Naive B cell (primary cell): ENCODE results near the gene KLB. TPM values are rescaled to one million over a fixed set of nuclear protein-coding genes. Genes with fewer than 3 reads are reported as not detected.
A peak's percentile ranks its signal among the peaks of the same experiment; 100 is the strongest.

Experiments used
- ATAC-seq, 2 donors: fragments of 150-1000 bp; cut with Tn5 transposase; 2 replicates each; pipeline ENCODE4 v1.10.0; 2021; ENCODE audit warnings: low read depth in 2 of 2, mild to moderate bottlenecking in 2 of 2, moderate library complexity in 2 of 2
- DNase-seq: peaks from one replicate; pipeline ENCODE4 v3.0.0; 2022
- H3K27ac Mint-ChIP-seq, 6 donors: one replicate each; pipeline ENCODE4 v1.8.0; 2020 to 2022; ENCODE audit warnings: mild to moderate bottlenecking in 6 of 6, mixed read lengths in 6 of 6, moderate library complexity in 5 of 6, inconsistent platforms in 2 of 6
- H3K27me3 Mint-ChIP-seq, 3 donors: one replicate each; pipeline ENCODE4 v1.8.0; 2021 to 2022; ENCODE audit warnings: mixed read lengths in 3 of 3, mild to moderate bottlenecking in 1 of 3
- H3K36me3 Mint-ChIP-seq, 2 donors: one replicate each; pipeline ENCODE4 v1.8.0; 2020 to 2022; ENCODE audit warnings: mixed read lengths in 2 of 2, inconsistent platforms in 1 of 2, mild to moderate bottlenecking in 1 of 2
- H3K4me1 Mint-ChIP-seq, 3 donors: one replicate each; pipeline ENCODE4 v1.8.0; 2020 to 2022; ENCODE audit warnings: mixed read lengths in 3 of 3, inconsistent platforms in 1 of 3, mild to moderate bottlenecking in 1 of 3, moderate library complexity in 1 of 3
- H3K4me3 Mint-ChIP-seq, 8 donors: one replicate each; pipeline ENCODE4 v1.8.0; 2020 to 2022; ENCODE audit warnings: mild to moderate bottlenecking in 8 of 8, mixed read lengths in 8 of 8, moderate library complexity in 8 of 8, inconsistent platforms in 2 of 8
- H3K9me3 Mint-ChIP-seq, 7 donors: one replicate each; pipeline ENCODE4 v1.8.0; 2020 to 2022; ENCODE audit warnings: mixed read lengths in 7 of 7, mild to moderate bottlenecking in 5 of 7, inconsistent platforms in 2 of 7, moderate library complexity in 1 of 7
- polyA plus RNA-seq, 6 donors: library from polyadenylated mRNA; unstranded; fragments of 300-500 nt; fragmentation: Illumina TruSeq; gene quantifications; one replicate each; pipeline ENCODE4 v1.2.3, GENCODE V29; 2021; ENCODE audit warnings: low read depth in 6 of 6

KLB gene
- polyA plus RNA-seq, 6 donors from 2014 or later: 0.10 to 0.34 (median 0.21) TPM; not detected in 1

- Mint-ChIP-seq H3K4me3 (no peak overlapping the region), H3K9me3 (peaks cover 0 to 10% (median 7%) of the 10 kb centered on the region in 7 donors), H3K27me3 (no peaks in the 10 kb centered on the region), H3K36me3 (peaks cover 0 to 7% of the 10 kb centered on the region in 2 donors), H3K4me1 (no peaks in the 10 kb centered on the region), H3K27ac (no peak overlapping the region)
- ATAC-seq: no peak
- DNase-seq: no peak
These were observed 78.0 kb downstream of the KLB start for GRCh38 chr4:39484582-39485272.

- Mint-ChIP-seq H3K27me3 (no peaks in the 10 kb centered on the region), H3K36me3 (peaks cover 0 to 7% of the 10 kb centered on the region in 2 donors), H3K27ac (no peak overlapping the region), H3K4me1 (no peaks in the 10 kb centered on the region), H3K4me3 (no peak overlapping the region), H3K9me3 (peaks cover 0 to 10% (median 7%) of the 10 kb centered on the region in 7 donors)
- ATAC-seq (no peak), DNase-seq (no peak)
These were observed 79.6 kb downstream of the KLB start for GRCh38 chr4:39486221-39486804.

GRCh38 chr4:39490322-39490721, 83.6 kb downstream of the KLB start:
- Mint-ChIP-seq H3K4me3 (no peak overlapping the region), H3K36me3 (no peaks in the 10 kb centered on the region), H3K4me1 (peaks cover 0 to 7% (median 0%) of the 10 kb centered on the region in 3 donors), H3K9me3 (peaks cover 0 to 1% (median 0%) of the 10 kb centered on the region in 7 donors), H3K27me3 (no peaks in the 10 kb centered on the region), H3K27ac (no peak overlapping the region)
- DNase-seq: no peak
- no peak for ATAC-seq

GRCh38 chr4:39494354-39494753, 87.6 kb downstream of the KLB start:
- Mint-ChIP-seq H3K4me1 (peaks cover 0 to 7% (median 0%) of the 10 kb centered on the region in 3 donors), H3K27me3 (no peaks in the 10 kb centered on the region), H3K27ac (no peak overlapping the region), H3K4me3 (no peak overlapping the region), H3K36me3 (peaks cover 0 to 7% of the 10 kb centered on the region in 2 donors), H3K9me3 (no peaks in the 10 kb centered on the region)
- ATAC-seq (no peak), DNase-seq (no peak)

GRCh38 chr4:39495446-39496213, 88.9 kb downstream of the KLB start:
- Mint-ChIP-seq H3K4me1 (peaks cover 0 to 7% (median 0%) of the 10 kb centered on the region in 3 donors), H3K9me3 (no peaks in the 10 kb centered on the region), H3K27me3 (no peaks in the 10 kb centered on the region), H3K4me3 (no peak overlapping the region), H3K27ac (peak overlapping the region in 1 of 6 donors; percentile 16), H3K36me3 (peaks cover 7 to 12% of the 10 kb centered on the region in 2 donors)
- DNase-seq: no peak
- ATAC-seq: no peak

- ATAC-seq: no peak
- Mint-ChIP-seq H3K4me1 (no peaks in the 10 kb centered on the region), H3K36me3 (peaks cover 12 to 15% of the 10 kb centered on the region in 2 donors), H3K27me3 (no peaks in the 10 kb centered on the region), H3K27ac (no peak overlapping the region), H3K4me3 (no peak overlapping the region), H3K9me3 (no peaks in the 10 kb centered on the region)
- no peak for DNase-seq
These were observed 91.4 kb downstream of the KLB start for GRCh38 chr4:39497909-39498726.

- DNase-seq (no peak), ATAC-seq (no peak)
- H3K9me3 Mint-ChIP-seq: no peaks in the 10 kb centered on the region
- no peaks in the 10 kb centered on the region for H3K27me3 Mint-ChIP-seq
- H3K36me3 Mint-ChIP-seq: peaks cover 15 to 17% of the 10 kb centered on the region in 2 donors
- H3K27ac Mint-ChIP-seq: no peak overlapping the region
- H3K4me3 Mint-ChIP-seq: no peak overlapping the region
- no peaks in the 10 kb centered on the region for H3K4me1 Mint-ChIP-seq
These were observed 91.9 kb downstream of the KLB start for GRCh38 chr4:39498727-39499020.

Other genes starting within 250 kb of the KLB start
- 10 to 100 TPM in 1 of 6 donors, 1 to 10 TPM in 5; 4.6 to 10.6 (median 7.4) TPM for gene WDR19, start 224.4 kb upstream of the KLB start, polyA plus RNA-seq
- gene RFC1, start 40.6 kb upstream of the KLB start, polyA plus RNA-seq: 10 to 100 TPM in 5 of 6 donors, 1 to 10 TPM in 1; 9.0 to 54.7 (median 37.9) TPM
- 1,000 to 10,000 TPM; 2,016 to 2,906 (median 2,275) TPM for gene RPL9, start 52.0 kb downstream of the KLB start, polyA plus RNA-seq
- gene LIAS, start 52.1 kb downstream of the KLB start, polyA plus RNA-seq: 10 to 100 TPM in 4 of 6 donors, 1 to 10 TPM in 1, not detected in 1; 9.2 to 20.6 (median 16.5) TPM
- gene UGDH, start 120.5 kb downstream of the KLB start, polyA plus RNA-seq: 10 to 100 TPM; 25.8 to 41.6 (median 35.2) TPM
- 100 to 1,000 TPM; 236 to 487 (median 451) TPM for gene SMIM14, start 231.9 kb downstream of the KLB start, polyA plus RNA-seq